GM10847 (cell line): ENCODE results near the gene EMILIN2.

Experiments used
- POLR2A ChIP-seq: IDR thresholded peaks from 2 replicates; pipeline ENCODE4 v1.6.1; 2011; ENCODE audit not compliant: insufficient read length; ENCODE audit errors: extremely low read depth

Gene EMILIN2

DNA sequence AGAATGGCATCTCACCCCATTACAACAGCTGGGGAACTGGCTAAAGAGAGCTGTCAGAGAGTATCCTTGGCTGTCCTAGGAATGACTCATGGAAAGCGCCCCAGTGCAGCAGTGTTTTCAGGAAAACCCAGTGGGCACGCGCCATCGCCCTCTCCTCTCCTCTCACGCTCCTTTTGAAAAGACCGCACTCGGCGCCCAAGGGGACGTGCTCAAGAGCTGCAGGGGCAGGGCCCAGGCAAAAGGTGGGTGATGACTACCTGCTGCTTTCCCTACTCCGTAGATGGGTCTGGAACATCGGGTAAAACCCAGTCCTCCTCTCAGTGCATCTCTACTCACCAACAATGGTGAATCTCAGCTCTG lies 68.1 kb downstream of the EMILIN2 start:
- TF ChIP-seq POLR2A, result no peak

DNA sequence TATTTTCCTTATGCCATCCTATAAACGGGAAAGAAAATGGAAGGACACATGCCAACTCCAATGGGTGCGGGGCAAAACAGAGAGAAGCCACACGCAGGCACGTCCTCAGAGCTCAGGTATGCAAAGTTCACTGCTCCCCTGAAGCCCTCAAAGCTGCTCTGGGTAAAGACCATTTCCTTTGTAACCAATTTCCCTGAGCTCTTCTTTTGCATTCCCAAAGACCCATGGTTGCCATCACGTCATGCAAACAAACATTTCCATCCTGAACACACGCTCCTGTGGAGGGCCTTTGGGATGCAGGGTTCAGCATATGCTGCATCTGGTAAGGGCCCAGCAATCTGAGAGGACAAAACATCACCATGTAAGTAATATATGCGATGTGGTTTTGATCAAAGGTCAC lies 69.4 kb downstream of the EMILIN2 start:
- no peak for TF ChIP-seq POLR2A

DNA sequence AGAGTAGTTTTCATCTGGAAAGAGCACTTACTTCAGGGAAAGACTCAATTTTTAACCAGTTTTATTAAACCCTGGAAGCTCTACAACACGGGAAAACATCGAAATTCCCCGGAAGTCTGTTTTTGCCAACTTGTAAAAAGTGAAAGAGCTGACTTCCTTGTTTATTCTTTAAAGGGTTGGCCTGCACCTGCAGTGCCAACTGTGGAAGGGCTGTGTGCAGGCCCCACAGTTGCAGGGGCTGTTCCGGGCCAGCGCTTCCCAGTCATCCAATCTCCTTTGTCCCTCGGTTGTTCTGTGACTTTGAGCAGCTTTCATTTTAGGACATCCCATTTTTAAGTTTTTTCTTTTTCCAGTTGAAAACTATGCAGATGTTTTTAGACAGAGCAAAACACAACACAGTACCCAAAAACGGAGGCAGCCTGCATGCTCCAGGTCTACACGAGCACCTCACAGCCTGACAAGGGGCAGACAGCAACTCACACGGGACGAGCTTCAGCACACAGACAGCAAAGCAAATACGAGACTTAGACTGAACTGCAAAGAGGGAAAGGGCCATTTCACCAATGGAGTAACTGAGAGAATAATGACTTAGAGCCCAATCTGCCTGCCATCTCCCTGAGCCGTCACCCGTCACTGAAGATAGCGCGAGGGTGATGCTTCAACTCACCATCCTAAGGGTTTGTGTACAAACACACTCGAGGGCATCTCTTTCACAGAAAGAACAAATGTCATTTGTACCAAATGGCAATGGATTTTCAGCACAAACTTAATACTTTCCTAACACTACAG lies 70.6 kb downstream of the EMILIN2 start:
- no peak for TF ChIP-seq POLR2A

DNA sequence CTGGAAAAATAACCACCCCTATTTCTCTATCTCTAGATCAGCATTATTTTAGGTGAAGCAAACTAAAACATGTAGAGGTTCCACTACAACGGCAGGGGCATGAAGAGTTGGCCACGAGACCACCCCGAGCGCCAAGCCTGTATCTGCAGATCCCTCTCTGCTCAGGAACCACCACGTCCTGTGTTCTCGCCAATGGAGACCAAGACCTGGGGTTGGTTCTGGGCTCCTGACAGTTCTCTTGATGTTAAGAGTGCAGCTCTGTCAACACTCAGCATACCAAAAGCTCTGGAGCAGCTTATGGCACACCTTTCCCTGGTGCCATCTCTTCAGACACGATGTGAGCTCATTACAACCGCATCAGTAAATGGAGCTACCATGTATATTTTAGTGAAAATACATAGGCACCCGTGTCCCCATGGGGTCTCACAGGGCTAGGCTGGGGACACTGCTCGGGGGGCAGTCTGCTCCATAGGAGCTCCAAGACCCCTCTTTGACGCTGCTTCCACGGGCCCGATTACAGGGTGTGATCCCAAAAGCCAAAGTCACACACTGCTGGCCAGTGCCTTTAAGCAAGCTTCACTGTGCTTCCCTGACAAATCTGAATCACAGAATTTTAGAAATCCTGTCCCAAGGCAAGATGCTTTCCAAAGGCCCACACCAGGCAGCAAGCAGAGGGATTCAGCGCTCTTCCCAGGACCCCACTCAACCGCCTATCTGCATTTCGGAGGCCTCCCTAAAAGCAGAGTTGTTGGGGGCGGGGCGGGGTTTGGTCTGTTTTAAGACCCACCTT lies 72.2 kb downstream of the EMILIN2 start:
- no peak for TF ChIP-seq POLR2A

DNA sequence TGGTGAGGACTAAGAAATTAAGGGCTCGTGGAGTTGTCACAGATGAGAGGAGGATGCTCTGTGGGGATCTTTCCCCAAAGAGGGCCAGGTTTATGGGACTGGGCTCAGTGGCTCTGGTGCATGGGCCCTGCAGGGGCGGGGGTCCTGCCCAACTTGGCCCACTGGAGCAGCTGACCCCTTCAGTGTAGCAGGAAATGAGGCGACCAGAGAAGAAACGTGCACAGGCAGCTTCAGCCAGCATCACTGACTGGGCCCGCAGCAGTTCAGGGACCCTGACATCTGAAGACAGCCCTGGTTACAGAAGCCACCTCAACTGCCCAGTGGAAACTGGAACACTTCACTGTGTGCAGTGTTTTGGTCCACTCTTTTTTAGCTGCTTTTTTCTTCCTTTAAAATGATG lies 72.8 kb downstream of the EMILIN2 start:
- no peak for TF ChIP-seq POLR2A

DNA sequence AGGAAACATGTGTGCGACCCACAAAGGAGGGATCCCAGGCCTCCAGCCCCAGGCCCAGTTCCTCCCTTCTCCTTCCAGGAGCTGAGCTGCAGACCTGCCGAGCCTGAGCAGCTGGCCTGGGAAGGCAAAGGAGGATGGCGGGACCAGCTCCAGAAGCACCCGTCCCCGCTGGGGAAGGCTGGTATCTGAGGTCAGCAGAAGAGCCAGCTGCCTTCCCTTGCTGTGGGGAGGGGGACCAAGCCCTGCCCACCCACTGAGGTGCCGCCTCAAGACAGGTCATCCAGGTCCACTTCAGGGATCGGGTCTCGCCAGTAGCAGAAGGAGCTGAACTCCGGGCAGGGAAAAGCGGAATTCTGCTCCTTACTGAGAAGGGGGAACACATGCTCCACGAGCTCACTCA lies 73.2 kb downstream of the EMILIN2 start:
- no peak for TF ChIP-seq POLR2A

DNA sequence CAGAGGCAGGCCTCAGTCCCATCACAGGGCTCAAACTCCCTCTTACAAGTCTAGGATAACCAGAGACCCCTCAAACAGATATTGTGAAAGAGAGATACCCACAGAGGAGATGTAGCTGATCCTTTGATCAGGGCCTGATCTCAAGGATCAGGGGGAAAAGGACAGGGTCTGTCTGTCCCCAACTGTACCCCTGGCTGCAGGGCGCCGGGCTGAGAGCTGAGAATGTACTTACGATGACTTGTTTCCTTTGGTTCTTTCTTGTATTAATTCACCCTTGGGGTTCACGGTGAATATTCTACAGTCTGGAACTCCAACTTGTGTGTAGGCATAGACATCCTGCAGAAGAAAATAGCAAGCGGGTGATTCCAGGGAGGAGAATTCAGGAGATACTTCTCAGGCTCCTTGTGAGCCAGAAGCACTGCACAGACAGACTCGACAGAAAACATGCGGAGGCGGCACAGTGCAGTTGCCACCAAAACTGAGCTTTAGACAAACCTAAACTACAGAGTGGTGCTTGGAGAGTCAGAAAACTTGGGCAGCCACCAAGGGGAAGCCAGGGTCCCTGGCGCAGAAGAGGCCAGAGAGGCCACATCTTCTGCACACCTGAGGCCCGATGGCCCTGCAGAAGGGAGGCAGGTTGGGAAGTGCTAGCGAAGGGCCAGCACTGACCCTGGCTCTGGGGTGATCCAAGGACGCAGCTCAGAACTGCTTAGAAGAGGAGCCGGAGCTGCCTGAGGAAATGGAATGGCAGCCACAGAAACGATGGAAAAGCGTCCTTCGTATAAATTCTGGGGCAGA lies 73.9 kb downstream of the EMILIN2 start:
- TF ChIP-seq POLR2A, result no peak

DNA sequence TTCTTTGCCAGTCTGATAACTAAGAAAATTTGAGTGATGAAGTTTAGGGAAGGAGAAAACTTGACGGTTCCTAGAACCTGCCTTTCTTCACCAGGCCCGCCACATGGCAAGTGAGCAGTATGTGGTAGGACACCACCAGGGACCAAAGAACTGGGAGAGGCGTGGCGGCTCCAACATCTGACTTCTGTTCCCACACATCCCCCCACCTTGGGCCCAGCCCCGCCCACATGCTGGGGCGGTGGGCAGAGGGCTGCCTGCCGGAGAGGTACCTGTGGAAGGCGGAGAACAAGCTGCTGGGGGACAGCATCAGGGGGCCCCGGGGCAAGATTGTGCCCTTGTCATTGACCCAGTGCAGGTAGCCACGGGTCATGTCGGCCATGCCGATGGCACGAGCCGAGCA lies 75.0 kb downstream of the EMILIN2 start:
- no peak for TF ChIP-seq POLR2A

DNA sequence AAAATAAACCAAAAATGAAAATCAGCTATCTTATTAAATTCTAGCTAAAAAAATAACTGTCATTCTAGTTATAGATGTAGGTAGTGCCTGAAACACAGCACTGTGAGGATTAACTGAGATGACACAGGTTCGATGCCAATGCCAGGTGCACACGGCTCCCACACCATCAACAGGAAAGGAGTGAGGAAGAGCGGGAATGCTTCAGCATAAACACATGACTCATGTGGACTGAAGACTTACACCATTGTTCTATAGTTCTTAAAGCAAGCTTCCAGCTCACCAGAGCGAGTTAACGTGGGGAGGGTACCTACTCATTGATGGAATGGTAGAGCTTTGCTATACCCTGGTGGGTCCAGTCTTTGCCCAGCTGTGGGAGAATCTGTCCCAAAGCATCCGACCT lies 76.7 kb downstream of the EMILIN2 start:
- TF ChIP-seq POLR2A, result no peak

DNA sequence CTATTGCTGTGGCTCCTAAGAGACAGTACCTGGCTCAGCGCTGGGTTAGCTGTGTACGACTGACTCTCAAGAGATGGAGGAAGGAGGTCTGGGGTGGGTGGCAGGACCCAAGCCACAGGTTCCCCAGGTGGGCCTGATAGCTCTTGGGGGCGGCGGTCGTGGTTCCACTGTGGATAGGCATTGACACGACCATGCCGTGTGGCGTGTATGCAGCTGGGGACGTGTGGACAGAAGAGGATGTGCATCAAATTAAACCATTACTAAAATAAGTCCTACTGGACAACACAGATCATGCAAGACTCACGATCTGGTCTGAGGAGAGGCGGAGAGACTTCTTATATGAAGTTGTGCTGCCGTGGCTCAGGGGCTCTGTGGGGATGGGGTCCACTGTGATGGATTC lies 78.1 kb downstream of the EMILIN2 start:
- TF ChIP-seq POLR2A, result no peak

DNA sequence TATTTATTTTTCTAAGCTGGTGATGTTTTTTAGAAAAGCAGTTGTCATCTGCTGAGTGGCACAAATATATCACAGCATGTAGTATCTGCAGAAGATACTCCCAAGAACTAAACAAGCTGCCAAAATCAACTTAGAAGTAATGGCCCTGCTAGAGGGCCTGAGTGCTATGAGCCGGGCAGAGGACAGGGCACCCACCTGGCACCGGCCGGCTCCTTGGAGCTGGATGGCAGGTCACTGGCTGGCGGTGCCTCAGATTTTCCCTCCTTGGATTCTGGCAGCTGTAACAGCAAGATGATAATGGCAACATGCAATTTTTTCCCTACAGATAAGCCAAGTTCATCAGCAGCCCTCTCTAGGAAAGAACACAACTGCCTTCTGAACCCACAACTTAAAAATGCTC lies 79.7 kb downstream of the EMILIN2 start:
- TF ChIP-seq POLR2A, result no peak

DNA sequence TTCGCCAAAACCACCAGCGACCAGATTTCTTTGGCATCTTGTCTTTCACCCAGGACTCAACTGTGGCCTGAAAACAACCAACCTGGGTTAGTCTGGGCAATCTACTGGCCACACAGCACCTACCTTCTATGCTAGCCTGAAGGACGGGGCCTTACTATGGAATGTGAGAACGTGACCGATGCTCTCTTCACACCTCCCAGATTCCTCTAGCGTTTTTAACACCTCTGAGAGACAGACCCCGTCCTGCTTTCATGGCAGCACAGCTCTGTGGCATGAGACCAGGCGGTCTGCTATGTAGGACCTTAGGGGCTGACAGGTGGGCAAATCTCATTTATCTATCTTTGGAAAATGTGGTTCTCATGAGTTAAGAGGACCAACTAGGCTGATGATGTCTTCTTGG lies 80.9 kb downstream of the EMILIN2 start:
- no peak for TF ChIP-seq POLR2A

DNA sequence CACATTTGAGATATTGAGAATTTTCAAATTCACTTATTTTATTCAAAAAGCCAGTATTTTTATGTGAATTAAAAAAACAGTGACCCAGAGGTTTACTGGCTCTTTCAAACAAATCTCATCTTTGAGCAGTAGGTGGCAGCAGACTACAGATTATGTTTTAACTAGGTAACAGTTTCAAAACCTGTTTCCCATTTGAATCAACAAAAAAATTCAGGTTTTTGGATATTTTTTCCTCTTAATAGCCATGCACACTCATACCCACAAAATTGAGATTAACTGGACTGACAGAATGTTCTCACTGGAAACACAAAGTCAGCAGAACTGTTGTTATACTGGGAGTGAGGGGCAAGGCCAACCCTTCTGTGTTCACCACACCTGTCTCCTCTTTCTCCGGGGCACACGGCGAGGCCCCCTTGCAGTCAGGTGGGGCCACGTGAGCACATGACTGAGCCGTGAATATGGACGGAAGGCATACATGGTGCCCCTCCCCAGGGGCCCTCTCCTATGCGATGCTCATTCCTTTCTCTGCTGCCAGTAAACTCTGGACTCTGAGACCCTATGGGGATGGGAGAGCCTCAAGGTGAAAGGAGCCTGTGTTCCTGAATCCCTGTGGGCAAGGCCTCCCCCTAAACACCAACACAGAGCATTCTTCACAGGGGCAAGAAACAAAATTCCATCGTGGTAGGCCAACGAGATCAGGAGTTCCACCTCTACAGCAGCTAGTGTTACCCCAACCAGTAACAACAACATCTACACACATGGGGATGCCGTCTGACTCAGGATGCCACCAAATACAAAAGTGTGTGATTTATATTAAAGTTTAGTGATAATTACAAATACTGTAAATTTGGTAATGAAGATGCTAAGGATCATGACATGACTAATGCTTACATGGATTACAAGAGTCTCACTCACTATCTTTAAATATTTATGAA lies 85.7 kb downstream of the EMILIN2 start:
- no peak for TF ChIP-seq POLR2A

DNA sequence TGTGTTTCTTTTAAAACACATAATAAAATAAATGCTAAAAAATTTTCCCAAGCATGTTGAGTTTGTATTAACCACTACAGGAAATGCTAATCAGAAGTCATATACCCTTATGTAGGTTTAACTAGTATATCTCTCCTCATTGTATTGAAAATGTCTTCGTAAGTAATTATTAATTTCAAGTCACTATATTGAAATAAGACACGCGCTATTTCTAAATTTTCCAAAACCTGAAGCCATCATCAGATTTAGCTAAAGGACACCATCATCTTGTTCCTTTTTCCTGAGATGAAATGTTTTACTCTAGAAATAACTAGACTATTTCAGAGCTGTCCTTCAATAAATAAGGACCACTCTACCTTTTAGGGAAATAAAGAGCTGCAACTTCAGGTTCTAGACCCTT lies 87.2 kb downstream of the EMILIN2 start:
- no peak for TF ChIP-seq POLR2A
